ENCODE data around the gene MAP4K2.

MAP4K2 gene

GRCh38 chr11:64764753-64765152 is 38.3 kb downstream of the MAP4K2 start:
- H3K4me3 ChIP-seq (ENCODE audit: low read length), result no peak overlapping the region
- no peak for TF ChIP-seq CTCF (conservative IDR thresholded peaks at IDR 0.05; ENCODE audit: low read depth, low read length)
- DNase-seq (ENCODE audit: low read depth), result no peak

GRCh38 chr11:64764040-64764611 is 38.9 kb downstream of the MAP4K2 start:
- no peak for DNase-seq (ENCODE audit: low read depth)
- no peak overlapping the region for H3K4me3 ChIP-seq (ENCODE audit: low read length)
- TF ChIP-seq CTCF (conservative IDR thresholded peaks at IDR 0.05; ENCODE audit: low read depth, low read length), result no peak

- TF ChIP-seq CTCF (conservative IDR thresholded peaks at IDR 0.05; ENCODE audit: low read depth, low read length), result no peak
- H3K4me3 ChIP-seq (ENCODE audit: low read length), result no peak overlapping the region
- DNase-seq (ENCODE audit: low read depth), result no peak
Measured at GRCh38 chr11:64763526-64764039, 39.4 kb downstream of the MAP4K2 start.

GRCh38 chr11:64762674-64763525 is 40.1 kb downstream of the MAP4K2 start:
- TF ChIP-seq CTCF (conservative IDR thresholded peaks at IDR 0.05; ENCODE audit: low read depth, low read length), result no peak
- H3K4me3 ChIP-seq (ENCODE audit: low read length), result no peak overlapping the region
- no peak for DNase-seq (ENCODE audit: low read depth)

- H3K4me3 ChIP-seq (ENCODE audit: low read length), result no peak overlapping the region
- TF ChIP-seq CTCF (conservative IDR thresholded peaks at IDR 0.05; ENCODE audit: low read depth, low read length), result no peak
- DNase-seq (ENCODE audit: low read depth), result no peak
Measured at GRCh38 chr11:64762277-64762673, 40.7 kb downstream of the MAP4K2 start.

GRCh38 chr11:64760759-64761420 is 42.1 kb downstream of the MAP4K2 start:
- DNase-seq (ENCODE audit: low read depth), result no peak
- no peak for TF ChIP-seq CTCF (conservative IDR thresholded peaks at IDR 0.05; ENCODE audit: low read depth, low read length)
- no peak overlapping the region for H3K4me3 ChIP-seq (ENCODE audit: low read length)

Measured in retinal pigment epithelial cell (primary cell).